Measurements from ENCODE around the gene FN3K. TPM values are rescaled to one million over a fixed set of nuclear protein-coding genes. Genes with fewer than 3 reads are reported as not detected.

Gene FN3K
- total RNA-seq, 1 donor: 2.8 TPM

DNA sequence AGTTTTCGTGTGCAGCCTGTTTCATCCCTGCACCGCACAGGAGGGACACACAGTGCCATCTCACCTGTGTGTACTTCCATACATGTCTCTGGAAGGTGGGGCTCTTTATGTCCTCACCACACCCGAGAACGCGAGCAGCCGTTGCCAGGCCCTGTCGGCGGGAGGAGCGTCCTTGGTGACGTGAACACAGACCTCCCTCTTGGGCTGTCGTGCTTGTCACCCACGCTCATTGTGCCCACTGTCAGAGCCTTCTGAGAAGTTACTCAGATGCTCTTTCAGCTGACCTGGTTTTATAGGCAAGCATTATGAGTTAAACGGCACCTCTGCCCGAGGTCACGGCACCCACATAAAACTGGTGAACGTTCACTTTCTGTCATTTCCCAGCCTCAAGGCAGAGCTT lies 64.2 kb downstream of the FN3K start:
- no peak for DNase-seq (ENCODE audit: low read depth)
- no peak for TF ChIP-seq CTCF (IDR thresholded peaks at IDR 0.05; ENCODE audit: insufficient read depth, low read length)
- H3K4me3 ChIP-seq (ENCODE audit: low read depth, low read length): no peak overlapping the region

Other genes with a start within 250 kb of the FN3K start
- gene FOXK2, start 215.9 kb upstream of the FN3K start, total RNA-seq (ENCODE audit: low replicate concordance): 7.3 and 28.2 TPM in 2 replicates
- 32.0 and 47.0 TPM in 2 replicates for gene WDR45B, start 87.2 kb upstream of the FN3K start, total RNA-seq (ENCODE audit: low replicate concordance)
- 8.4 and 8.5 TPM in 2 replicates for gene RAB40B, start 36.9 kb upstream of the FN3K start, total RNA-seq (ENCODE audit: low replicate concordance)
- gene FN3KRP, start 18.9 kb upstream of the FN3K start, total RNA-seq (ENCODE audit: low replicate concordance): 5.6 and 18.7 TPM in 2 replicates
- gene TBCD, start 16.4 kb downstream of the FN3K start, total RNA-seq (ENCODE audit: low replicate concordance): 39.5 and 80.3 TPM in 2 replicates
- 0.16 TPM in 1 of 2 replicates, not detected in the other for gene ZNF750, start 104.4 kb downstream of the FN3K start, total RNA-seq (ENCODE audit: low replicate concordance)

Measured in fibroblast of the aortic adventitia (primary cell).